DOHH2 (cell line): Measurements from ENCODE around the gene ATP6V1G1.

Experiments
- CTCF ChIP-seq: fragments of 200-600 bp; sonication (generic); IDR thresholded peaks from one replicate; pipeline ENCODE4 v1.5.1; 2014; ENCODE audit warnings: antibody characterized with exemption, mild to moderate bottlenecking, low read depth, low read length; ENCODE audit not compliant: poor library complexity, severe bottlenecking
- EZH2phosphoT487 ChIP-seq: fragments of 200-600 bp; sonication (generic); IDR thresholded peaks from 2 replicates; pipeline ENCODE4 v1.6.1; 2017; ENCODE audit warnings: borderline replicate concordance, mild to moderate bottlenecking, antibody characterized with exemption, low read length, moderate library complexity, mixed read lengths

GRCh38 chr9:114604989-114605388 lies 17.4 kb downstream of the ATP6V1G1 start:
- TF ChIP-seq CTCF (no peak), EZH2phosphoT487 (no peak)
